D341Med (cell line): ENCODE data around the gene AGAP1.

Source experiments
- DNase-seq: peaks from one replicate; pipeline ENCODE4 v3.0.0; 2012; ENCODE audit warnings: low spot score

The AGAP1 gene

DNA sequence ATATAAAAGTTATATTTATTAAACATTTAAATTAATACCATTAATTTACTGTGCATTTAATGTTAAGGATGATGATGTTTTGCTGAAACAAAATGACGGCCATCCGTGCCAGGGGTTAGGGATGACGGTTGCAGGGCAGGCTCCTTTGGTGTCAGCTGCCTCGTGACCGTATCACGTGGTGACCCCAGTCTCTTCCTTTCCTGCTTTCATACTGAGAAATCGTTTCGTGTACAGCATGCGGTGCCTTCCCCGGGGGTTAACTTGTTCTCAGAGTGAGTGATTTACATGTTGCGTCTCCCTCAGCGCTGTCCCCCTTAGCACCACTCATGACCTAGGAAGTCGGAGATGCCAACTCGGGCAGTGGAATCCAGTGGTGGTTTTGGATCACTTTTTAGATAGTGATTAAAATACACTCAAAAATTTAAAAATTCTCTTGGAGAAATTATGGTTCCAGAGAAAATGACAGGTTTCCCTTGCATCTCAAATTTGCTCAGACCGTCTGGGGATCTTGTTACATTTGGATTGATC lies 383.5 kb downstream of the AGAP1 start:
- no peak for DNase-seq

DNA sequence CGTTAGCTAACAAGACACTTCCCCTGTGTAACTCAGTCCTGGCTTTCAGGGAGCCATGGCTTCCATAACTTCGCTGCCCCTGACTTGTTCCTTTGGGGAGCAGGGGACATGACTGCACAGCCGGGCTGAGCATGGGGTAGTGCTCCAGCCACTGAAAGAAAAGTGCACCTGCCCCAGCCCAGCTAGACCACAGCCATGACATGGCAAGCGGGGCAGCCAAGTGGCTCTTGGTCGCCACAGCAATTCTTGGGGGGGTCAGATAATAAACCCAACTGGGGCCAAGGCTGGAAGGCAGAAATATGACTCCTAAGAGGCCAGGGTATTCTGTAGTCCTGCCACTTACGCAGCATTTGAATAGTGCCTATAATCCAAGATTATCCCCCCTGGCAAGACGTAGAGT lies 385.3 kb downstream of the AGAP1 start:
- no peak for DNase-seq

DNA sequence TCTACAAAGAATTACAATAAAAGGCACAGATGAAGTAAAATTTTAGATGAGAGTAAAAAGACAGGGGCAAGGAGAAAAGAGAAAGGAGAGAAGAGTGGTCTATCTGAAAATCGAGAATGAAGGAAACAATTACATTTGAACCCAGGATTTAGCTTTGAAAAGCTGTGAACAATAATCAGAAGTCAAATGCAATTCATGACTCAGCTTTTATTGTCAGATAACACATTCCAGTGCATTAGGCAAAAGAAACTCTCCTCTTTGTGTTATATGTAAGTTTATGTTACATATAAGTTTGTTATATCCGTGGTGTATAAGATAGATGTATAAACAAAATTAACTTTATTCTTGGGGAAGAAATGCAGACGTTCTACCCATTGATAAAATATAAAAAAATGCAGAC lies 389.8 kb downstream of the AGAP1 start:
- no peak for DNase-seq

DNA sequence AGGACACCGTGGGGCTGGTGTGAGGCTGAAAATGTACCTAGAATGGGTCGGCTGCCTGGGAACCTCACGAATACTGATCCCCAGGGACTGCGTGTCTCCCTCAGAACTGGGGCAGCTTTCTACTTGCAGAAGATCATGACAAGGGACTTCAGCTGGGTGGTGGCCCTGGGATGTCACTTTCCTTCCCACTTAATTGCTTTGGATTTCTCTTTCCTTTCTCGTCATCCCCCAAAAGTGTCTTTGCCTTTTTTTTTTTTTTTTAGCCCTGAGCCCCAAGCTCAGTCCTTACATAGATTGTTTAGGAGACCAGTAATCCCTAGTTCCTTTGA lies 395.4 kb downstream of the AGAP1 start:
- DNase-seq = no peak

DNA sequence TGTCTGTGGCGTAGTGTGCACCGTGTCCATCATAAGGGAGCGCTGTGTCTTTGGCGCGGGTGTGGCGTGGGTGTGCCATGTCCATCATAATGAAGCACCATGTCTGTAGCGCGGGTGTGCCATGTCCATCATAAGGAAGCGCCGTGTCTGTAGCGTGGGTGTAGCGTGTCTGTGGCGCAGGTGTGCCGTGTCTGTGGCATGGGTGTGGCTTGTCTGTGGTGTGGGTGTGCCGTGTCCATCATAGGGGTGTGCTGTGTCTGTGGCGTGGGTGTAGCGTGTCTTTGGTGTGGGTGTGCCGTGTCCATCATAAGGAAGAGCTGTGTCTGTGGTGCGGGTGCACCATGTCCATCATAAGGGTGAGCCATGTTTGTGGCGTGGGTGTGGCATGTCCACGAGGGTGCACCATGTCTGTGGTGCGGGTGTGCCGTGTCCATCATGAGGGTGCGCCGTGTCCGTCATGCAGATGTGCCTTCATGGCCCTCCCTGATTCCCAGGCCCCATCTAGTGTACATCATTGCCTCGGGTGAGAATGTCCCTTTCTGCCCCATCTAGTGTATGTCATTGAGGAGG lies 399.4 kb downstream of the AGAP1 start:
- no peak for DNase-seq

DNA sequence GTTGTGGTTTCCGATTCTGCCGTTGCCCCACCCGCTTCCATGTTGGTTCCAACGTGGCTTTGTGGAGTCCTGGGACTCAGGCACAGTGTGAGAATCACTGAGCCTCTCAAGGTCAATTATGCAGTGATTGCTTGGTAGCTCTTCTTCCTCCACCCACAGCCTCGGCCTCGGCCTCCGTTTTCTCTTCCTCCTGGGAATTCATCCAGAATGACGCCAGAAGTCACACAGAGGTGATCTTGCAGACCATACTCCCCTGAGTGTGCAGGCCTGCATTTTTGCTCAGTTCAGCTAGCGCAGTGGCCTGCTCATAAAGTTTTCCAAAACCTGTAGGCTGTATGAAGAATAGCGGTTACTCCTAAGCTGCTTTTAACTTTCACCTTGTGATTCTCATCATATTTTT lies 401.0 kb downstream of the AGAP1 start:
- no peak for DNase-seq

DNA sequence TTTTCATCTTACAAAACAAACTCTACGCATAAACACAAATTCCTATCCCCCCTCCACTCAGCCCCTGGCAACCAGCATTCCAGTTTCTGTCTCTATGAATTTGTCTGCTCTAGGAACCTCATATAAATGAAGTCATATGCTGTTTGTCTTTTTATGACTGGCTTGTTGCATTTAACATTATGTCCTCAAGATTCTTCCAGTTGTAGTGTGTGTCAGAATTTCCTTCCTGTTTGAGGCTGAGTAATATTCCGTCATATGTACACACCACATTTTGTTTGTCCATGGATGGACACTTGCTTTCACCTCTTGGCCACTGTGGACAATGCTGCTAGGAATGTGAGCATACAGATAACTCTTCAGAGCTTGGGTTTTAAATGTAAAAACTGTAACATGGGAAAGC lies 402.2 kb downstream of the AGAP1 start:
- DNase-seq = no peak

DNA sequence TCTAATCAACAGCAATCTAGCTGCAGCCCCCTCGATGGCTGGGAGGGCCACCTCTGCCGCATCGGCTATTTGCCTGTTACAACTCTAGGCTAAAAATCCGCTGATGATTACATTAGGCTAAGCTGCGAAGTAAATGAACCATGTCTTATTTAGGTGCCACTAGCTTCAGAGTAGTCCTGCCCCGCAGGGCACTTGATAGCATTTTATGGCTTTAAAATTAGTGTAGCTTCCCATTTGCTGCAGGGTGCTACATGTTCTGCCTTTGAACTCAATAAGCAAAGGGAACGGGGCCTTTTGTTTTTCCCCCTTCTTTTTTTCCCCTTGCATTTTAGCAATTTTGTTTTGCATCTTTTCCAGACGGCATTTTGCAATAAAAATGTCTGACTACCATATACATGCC lies 404.1 kb downstream of the AGAP1 start:
- no peak for DNase-seq

DNA sequence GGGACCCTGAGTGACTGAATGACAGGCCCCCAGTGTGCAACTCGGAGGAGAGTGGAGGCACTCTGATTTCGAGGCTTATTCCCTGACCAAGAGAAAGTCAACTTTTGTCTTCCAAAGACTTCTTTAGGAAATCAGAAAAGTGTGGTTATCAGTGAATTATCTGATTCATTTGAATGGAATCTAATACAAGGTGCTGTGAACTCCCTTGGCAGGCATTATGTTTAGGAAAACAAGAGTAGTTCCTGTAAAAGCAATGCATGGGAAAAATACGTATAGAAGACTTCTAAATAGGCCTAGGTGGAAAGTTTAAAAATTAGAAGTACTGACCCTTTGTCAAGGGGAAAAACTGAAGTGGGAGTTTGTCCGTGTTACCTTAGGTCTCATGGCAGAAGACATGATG lies 404.9 kb downstream of the AGAP1 start:
- DNase-seq = no peak

DNA sequence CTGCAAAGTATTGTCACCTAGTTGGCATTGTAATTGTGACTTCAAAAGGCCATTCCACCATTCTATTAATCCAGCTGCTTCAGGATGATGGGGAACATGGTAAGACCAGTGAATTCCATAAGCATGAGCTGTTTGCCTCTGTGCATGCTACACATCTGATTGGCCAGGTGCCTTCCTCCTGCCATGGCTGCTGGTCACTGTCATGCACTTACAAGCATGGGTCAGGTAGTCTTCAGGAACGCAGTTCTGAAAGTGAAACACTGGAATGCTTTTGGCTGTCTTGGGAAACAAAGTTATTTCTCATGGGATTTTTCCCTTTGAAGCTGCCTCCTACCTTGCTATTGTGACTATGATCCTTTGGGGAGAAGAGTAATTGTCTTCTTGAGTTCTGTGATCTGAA lies 406.8 kb downstream of the AGAP1 start:
- no peak for DNase-seq

DNA sequence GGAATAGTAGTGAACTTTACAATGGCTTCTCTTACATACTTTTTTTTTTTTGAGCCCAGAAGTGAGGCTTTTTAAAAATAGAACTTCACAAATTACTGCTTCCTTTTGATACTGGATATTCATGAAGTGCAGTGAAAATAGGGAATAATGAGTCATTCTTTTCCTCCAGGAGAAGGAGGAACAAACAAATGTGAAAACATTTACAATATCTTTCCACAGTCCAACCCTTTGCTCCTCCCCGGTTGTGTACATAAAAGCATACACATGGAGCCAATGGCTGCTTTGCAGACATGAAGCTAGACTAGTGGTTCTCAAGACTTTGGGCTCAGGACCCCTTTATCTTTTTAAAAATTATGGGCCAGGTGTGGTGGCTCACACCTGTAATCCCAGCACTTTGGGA lies 407.4 kb downstream of the AGAP1 start:
- DNase-seq = no peak

DNA sequence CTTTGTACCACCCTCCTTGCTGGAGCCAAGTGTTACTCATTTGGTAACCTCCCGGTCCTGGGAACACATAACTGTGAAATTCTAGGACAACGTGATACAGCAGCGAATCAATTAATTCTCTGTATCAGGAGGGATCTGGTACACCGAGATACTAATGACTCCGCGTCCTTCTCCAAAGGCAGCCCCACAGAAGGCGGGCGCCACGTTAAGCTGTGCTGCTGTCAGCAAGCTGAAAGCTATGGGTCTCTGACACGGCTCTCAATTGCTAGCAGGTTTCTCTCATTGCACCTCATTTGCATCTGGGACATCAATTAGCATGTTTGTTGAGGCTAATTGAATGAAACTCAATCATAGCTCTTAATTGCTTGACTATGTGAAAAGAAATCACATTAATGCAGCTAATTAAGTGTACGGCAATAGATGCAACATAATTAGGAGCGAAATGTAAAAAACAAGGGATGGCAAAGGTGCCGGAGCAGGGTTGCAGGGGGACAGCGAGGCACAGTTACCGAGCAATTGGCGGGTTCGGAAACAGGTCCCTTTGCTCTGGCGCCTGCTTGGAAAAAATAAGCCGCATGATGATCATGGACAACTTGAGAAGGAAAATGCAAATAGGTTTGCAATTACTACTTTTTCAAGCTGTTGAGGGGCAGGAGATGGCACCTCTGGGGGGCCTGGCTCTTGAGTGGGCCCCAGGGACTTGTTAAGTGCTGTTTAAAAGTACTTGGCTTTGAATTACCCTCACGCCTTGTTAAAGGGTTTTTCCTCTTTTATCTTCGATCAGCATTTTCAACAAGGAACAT lies 410.1 kb downstream of the AGAP1 start:
- no peak for DNase-seq

DNA sequence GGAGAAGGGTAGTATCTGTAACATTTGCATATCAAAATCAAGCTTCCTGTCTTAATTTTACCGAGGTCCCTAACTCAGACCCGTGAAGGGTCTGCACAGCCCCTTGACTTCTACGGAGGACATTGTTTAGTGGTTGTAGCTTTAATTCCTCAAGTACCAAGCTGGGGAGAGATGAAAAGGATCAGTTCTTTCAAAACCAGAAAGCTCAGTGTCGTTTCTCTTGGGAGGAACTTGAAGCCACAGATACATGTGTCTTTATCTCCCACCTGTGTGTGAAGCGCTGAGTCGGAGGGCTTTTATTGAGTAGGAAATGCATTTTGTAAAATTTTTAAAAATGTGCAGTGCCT lies 410.7 kb downstream of the AGAP1 start:
- no peak for DNase-seq

DNA sequence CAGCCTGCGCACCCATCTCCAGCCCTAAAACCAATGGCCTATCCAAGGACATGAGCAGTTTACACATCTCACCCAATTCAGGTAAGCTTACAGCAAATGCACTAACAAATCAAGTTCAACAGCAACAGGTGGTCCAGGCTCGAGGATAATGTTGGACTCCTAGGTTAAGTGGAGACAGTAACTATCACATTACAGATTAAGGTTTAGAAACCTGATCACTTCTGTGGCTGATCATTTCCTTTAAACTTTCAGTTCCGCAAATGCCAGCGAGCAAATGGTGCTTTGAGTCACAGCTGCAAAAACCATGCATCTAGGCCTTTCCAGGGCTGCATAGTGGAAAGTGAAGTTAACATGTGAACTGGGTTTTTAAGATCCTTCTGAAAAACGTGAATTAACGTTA lies 415.0 kb downstream of the AGAP1 start:
- no peak for DNase-seq

DNA sequence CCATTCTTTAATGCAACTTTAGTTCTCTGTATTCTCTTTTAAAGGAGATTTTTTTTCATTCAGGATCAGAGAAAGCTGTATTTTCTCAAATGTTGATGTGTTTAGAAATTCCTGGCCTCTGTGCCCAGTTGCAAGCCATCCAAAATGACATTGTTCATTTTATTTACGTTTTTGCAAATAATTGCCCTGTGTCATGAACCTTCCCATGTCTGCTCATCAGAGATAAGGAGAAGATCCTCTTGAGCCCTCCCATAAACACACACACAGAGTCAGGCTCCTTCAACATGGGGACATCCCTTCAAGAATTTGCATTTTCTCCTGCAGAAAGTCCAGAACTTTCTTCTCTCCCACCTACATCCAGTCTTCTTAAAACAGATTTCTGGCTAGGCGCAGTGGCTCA lies 415.5 kb downstream of the AGAP1 start:
- DNase-seq = no peak

DNA sequence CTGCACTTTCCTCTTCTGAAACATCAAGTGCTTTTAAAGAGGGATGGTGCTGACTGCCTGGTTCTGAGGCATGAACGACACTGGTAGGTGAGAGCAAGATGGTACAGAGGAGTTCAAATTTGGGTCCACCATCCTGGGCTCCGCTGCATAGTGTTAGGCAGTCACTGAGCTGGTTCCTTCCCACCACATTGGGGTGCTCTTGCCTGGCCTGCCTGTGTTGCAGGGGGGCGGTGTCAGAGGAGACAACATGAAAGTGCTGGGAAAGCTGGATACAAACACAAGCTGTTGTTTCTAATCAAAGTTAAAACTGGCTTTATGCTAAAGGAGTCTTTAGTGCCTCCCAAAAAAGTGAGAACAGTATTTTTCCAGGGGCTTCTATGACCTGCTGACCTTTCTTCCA lies 416.2 kb downstream of the AGAP1 start:
- DNase-seq = no peak

DNA sequence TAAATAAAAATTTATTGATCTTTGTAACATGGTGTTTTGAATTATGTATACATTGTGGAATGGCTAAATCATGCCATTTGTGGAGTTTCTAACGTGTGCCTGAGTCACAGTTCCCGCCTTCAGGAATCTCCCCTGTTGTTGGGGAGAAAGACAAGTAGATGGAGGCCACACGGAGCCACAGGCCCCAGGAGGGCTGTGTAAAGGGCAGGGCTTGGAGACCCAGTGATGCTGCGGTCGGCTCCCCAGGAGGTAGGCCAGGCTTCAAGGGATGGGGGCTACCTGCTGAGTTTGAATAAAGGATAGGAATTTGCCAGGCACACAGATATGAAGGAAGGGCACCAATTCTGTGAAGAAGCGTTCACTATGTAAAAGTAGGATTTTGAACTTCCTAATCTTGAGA lies 417.3 kb downstream of the AGAP1 start:
- DNase-seq = no peak

DNA sequence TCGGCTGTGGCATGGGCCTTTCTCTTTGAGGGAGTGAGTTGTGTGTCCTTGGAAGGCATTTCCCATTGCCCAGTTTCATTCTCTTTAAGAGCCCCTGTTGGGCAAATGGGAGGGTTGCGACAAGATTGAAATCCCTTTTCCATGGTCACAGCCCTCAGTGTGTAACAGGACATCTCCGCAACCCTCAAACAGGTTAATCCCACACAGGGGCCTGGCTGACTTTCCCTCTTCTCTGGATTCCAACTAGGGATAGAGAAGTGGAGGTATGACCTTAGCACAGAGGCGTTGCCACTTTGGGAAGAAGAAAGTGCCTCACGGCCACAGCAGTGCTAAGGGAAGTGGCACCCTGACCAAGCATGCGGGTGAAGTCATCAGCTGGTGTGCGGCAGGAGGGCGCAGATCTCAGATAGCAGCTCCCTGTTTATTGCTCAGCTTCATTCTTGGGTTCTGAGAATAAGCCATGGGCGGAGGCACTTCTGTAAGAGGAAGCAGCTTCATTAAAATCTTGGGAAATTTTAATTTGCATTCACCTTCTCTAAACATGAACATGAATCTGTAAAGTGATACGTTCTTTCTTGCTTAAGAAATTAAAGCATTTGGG lies 417.9 kb downstream of the AGAP1 start:
- DNase-seq = no peak

DNA sequence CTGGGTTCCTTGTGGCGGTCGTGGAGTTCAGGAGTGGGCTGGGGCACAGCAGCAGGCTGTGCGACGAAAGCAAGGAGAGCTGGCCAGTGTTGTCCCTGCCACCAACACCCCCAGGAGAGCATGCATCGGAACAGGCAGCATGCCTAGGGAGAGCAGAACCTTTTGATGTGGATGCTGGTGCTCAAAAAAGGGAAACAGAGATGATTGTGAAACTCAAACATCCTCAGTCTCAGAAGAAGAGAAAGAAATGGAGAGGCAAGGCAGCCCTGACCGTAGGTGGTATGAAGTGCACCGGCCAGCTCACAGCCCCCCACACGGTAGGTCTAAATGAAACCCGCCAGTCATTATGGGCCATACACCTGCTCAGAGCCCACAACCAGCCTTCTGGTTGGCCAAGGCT lies 420.9 kb downstream of the AGAP1 start:
- no peak for DNase-seq

DNA sequence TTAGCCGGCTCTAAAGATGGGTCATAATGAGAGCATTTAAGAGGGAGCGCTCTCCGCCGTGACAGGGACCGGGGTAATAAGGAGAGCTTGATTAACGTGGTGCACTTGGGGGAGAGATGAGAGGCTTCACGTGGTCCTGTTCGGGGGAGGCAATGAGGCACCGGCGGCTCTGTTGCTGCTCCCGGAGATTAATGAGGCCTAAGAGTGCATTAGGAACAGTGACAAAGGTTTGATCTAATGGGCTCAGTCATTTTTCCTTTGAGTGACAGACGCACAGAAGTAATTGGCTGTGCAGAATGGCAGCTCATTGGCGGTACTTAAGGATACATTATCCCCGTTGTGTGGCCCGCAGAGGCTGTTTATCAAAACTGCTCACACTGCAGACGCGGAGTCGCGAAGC lies 423.7 kb downstream of the AGAP1 start:
- no peak for DNase-seq

DNA sequence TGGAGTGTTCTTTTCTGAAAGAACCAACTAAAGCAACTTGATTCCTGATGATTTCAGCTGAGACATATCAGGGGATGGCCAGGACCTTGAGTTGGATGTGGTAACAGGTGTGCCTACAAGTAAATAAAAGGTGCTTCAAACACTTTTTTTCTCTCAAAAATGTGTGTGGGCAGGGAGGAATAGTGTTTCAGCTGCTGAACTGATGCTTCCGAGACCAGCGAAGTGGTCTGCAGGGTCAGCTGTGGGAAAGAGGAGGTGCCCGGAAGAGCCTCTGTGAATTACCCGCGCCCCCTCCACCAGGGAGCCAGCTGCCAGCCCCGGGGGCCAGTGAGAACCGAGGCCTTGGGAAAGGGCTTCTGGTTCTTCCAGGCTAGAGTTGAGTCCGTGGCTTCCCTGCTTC lies 425.0 kb downstream of the AGAP1 start:
- no peak for DNase-seq

DNA sequence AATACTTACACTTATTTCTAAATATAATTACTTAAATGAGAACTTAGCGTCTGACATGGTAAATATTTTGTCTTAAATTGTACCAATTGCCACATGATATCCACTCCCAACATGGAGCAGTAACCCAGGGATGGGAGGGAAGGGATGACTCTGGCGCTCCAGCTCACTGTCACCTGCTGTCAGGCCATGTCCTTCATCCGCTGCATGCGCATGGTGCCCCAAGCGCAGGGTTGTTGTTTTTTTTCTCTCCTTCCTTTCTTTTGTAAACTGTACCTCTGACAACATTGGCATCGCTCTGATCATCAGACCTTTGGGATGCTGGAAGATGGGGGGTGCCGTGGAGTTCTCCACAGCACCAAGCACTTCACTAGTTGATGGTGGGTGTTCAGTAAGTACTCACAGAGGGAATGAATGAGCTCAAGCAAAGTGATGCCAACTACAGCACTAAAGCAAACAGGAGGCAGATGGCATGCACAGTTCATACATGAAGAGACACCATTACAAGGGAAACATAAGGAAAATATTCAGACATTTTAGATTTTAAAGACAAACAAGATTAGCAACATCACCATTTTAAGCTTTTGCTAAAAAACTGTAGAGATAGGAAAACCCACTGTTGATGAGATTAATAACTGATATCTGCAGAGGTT lies 426.5 kb downstream of the AGAP1 start:
- DNase-seq = no peak

DNA sequence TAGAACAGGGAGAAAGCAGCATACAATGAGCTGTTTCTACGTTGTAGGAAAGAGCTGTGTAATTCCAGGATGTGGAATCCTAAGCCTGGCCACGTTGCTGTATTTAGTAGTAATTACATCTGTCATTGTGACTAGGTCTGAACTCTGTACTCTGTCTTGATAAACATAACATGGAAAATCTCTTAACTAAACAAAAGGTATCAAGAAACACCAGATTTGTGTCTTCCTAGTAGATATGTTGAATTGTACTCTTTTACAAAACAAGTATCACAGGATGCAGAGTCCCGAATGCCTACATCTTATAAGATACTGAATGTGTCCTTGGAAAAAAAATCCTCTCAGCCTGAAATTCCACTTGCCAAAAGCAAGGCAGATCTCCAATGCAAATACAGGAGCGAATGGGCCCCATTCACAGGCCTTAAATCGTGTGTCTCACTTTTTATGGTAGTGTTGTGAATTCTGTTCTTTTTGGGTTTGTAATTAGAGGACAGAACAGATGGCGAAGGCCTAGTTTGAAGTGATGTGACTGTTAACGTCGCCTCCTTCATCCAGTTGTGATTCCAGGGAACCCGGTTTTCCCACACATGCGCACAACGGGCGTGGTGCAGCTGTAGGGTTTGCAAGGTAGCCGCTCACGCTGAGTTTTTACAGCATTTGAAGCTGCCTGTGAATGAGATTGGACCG lies 427.8 kb downstream of the AGAP1 start:
- no peak for DNase-seq
